HG02642 (cell line): ENCODE measurements around the gene RNF113B.

Experiments used
- ATAC-seq: cut with Tn5 transposase; IDR thresholded peaks from one replicate; pipeline ENCODE4 v1.9.1; 2021; ENCODE audit warnings: mild to moderate bottlenecking; ENCODE audit not compliant: unreplicated experiment, poor library complexity

The RNF113B gene

GRCh38 chr13:98143601-98144026, 33.5 kb downstream of the RNF113B start:
- peak; percentile 10 for ATAC-seq

DNA sequence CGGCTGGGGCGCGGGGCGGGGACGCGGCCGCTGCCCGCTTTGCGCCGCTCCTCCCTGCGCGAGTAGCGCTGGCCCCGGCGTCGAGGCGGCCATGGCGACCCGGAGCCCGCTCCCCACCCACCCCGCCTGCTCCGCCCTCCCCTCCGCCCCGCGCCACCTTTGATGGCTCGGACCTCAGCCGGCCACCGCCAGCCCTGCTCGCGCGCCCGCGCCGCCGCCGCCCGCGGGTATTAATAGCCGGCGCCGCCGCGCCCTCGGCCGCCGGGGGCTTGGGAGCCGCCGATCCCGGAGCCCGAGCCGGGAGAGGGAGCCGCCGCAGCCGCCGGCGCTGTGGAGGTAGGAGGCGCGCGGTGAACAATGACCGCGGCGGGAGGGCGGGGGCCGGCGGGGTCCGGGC, 33.9 kb downstream of the RNF113B start:
- ATAC-seq, result peak; percentile 34

- ATAC-seq, result peak; percentile 82
Observed at GRCh38 chr13:98142380-98143156, 34.5 kb downstream of the RNF113B start, which contains the start of gene FARP1. FARP1 (plus strand) TSS chr13:98143094; CDS start chr13:98213243, 70,149 bp downstream.

DNA sequence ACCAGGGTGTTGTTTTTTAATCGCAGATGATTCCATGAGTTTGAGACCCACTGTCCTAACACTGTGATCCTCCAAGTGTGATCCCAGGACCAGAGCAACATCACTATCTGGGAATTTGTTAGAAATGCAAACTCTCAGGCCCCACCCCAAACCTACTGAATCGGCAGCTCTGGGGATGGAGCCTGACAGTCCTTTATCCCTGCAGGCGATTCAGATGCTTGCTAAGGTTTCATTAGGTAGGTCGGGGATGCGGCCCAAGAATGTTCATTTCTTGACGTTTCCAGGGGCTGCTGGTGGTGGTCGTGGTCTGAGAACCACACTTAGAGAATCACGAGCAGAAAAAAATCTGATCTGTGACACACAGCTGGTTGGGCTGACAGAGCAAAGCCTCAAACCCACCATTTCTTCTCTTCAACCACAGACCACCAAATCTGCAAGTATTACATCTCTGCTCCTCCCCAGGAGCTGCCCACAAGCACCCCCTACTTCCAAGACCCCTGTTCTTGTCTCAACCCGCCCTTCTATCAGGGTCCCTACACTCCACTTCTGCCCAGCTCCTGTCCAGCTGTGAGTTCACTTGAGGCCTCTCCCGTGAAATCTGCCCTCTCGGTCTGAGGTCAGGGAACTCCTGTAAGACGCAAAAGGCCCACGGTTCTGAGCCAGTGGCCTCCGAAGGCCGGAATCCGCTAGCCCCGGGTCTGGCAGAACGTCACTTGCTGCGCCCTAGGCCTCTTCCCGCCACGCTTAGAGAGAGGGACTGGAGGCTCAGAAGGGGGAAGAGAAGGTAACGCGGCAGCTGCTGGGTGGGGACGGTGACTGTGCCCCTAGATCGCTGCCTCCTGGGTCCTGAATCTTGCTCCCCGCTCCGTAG, 35.3 kb downstream of the RNF113B start:
- ATAC-seq, result no peak

GRCh38 chr13:98141091-98141490, 36.0 kb downstream of the RNF113B start:
- no peak for ATAC-seq

GRCh38 chr13:98134901-98135300, 42.2 kb downstream of the RNF113B start:
- no peak for ATAC-seq

DNA sequence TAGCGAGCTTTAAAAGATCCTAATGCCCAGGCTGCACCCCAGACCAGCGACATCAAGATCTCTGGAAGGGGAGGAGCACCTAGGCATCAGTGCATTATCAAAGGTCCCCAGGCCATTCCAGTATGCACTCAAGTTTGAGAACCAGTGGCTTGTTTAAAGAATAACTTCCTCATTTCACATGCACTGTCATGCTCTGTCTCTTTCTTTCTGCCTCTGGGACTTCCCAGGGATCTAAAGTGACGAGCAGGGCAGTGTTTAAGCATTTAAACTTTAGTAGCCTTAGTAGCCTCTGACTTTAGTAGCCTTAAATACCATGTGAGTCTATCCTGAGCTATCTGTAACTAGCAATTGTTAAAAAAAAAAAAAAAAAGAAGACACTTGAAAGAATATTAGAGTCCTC, 43.1 kb downstream of the RNF113B start:
- ATAC-seq, result peak; percentile 89

- no peak for ATAC-seq
Observed at GRCh38 chr13:98129059-98129746, 47.9 kb downstream of the RNF113B start.
